HG03521 (cell line): ENCODE measurements around the gene EPHB2.
"Not testable (repeated sequence)": the region's sequence is repeated elsewhere in the genome, so short reads cannot be mapped to it uniquely, and the experiment has no call there.

ENCODE experiments used
- ATAC-seq: cut with Tn5 transposase; IDR thresholded peaks from one replicate; pipeline ENCODE4 v1.9.1; 2021; ENCODE audit warnings: mild to moderate bottlenecking, moderate library complexity; ENCODE audit not compliant: unreplicated experiment

The EPHB2 gene

DNA sequence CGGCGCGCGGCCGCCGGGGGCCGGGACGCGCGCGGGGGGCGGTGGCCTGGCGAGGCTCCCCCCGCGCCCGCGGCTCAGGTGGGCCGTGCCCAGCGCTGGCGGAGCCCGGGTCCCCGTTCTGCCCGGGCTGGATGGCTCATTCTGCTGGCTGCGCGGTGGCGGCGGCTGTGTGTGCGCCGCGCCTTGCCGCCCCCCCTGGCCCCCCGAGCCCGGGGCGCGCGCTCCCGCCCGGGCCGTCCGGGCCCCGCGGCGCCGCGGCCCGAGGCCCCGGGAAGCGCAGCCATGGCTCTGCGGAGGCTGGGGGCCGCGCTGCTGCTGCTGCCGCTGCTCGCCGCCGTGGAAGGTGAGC is at the start of gene EPHB2:
Gene EPHB2 (plus strand): TSS at position 139 of the 349 bp plus-strand sequence. CDS start 144 bp downstream, at position 283.
- ATAC-seq: no peak

GRCh38 chr1:22661880-22662279 is 48.8 kb upstream of the EPHB2 start:
- ATAC-seq: no peak

- ATAC-seq: no peak
These were observed 48.3 kb upstream of the EPHB2 start for GRCh38 chr1:22662318-22662717.

DNA sequence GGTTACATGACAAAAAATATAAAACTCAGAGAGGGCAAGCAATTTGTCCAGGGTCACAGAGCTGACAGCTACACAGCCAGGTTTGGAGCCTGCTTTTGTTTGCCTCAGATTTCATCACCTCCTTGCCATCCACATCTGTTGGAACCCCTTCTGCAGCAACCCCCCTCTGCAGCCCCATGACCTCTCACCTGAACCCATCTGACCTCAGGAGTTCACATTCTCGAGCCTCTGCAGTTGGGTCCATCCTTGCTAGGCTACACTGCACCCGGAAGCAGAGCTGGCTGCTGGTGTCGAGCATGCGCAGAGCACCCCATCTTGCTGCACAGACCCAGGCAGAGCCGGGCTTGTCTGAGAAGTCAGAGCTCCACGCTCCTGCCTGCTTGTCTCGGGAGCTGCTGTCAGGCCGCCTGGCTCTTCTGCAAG is 47.6 kb upstream of the EPHB2 start:
- ATAC-seq: no peak

- ATAC-seq: no peak
These were observed 44.9 kb upstream of the EPHB2 start for GRCh38 chr1:22665752-22666151.

DNA sequence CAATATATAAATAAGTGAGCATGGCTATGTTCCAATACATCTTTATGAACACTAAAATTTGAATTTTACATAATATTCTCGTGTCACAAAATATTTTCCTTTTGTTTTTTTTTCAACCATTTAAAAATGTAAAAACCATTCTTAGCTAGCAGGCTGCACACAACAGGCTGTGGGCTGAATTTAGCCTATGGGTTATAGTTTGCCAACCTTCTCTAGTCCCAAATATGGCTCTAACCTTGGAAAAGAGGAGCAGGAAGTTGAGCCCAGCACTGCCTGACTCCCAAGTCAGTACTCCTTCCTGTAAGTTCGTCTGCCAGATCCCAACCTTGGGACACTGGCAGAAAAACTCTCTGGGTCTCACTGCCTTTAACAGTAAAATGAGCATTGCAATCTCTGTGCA is 44.2 kb upstream of the EPHB2 start:
- no peak for ATAC-seq

DNA sequence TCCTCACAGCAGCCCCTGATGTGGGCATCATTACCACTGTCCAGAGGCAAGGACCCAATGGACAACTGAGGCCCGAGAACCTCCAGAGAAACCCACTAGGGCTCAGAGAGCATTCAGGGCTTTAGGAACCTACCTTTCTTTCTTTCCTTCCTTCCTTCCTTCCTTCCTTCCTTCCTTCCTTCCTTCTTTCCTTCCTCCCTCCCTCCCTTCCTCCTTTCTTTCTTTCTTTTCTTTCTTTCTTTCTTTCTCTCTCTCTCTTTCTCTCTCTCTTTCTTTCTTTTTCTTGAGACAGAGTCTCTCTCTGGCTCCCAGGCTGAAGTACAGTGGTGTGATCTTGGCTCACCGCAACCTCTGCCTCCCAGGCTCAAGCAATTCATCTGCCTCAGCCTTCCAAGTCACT is 41.8 kb upstream of the EPHB2 start:
- not testable (repeated sequence) for ATAC-seq

GRCh38 chr1:22670352-22670975 is 40.2 kb upstream of the EPHB2 start:
- ATAC-seq: no peak

- ATAC-seq: no peak
These were observed 38.6 kb upstream of the EPHB2 start for GRCh38 chr1:22671999-22672398.

GRCh38 chr1:22673486-22674409 is 36.9 kb upstream of the EPHB2 start:
- no peak for ATAC-seq

DNA sequence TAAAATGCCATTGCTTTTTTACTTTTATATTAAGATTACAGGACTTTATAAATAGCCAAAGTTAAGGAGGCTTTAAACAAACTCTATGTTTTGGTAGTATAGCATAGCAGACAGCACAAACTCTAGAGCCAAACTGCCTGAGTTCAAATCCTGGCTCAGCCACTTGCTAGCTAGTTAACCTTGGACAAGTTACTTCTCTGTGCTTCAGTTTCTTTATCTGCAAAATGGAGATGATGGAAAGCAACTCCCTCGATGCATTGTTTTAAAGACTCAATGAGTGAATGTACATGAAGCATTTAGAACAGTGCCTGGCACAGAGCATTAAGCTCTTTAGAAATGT is 36.3 kb upstream of the EPHB2 start:
- no peak for ATAC-seq

DNA sequence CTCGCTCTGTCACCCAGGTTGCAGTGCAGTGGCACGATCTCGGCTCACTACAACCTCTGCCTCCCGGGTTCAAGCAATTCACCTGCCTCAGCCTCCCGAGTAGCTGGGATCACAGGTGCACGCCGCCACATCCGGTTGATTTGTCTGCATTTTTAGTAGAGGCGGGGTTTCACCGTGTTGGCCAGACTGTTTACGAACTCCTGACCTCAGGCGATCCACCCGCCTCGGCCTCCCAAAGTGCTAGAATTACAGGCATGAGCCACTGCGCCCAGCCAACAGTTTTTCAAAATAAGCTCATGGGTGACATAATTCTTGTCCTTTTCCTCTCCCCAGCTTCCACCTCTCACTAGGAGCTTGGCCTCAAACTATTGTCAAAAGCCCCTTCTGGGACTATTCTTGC is 34.5 kb upstream of the EPHB2 start:
- not testable (repeated sequence) for ATAC-seq

GRCh38 chr1:22676916-22677583 is 33.6 kb upstream of the EPHB2 start:
- ATAC-seq: no peak

- ATAC-seq: no peak
These were observed 32.4 kb upstream of the EPHB2 start for GRCh38 chr1:22677931-22678896.

DNA sequence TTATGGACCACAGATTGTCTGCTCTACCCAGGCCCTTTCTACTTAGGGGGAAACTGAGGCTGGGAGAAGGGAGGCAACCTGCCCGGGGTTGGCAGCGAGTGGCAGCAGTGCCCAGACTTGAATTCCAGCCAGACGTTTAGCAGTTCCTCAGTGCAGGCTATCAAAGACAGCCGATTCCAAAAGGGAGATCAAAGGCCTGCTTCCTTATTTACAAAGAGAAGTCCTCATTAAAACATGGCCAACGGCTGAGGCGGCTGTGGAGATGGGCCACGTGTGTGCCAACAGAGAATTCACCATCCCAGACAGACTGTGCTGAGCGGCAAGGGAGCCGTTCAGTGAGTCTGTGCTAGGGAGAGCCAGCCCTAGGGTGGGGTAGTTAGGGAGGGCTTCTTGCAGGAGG is 29.9 kb upstream of the EPHB2 start:
- no peak for ATAC-seq

- no peak for ATAC-seq
These were observed 28.9 kb upstream of the EPHB2 start for GRCh38 chr1:22681556-22682276.

DNA sequence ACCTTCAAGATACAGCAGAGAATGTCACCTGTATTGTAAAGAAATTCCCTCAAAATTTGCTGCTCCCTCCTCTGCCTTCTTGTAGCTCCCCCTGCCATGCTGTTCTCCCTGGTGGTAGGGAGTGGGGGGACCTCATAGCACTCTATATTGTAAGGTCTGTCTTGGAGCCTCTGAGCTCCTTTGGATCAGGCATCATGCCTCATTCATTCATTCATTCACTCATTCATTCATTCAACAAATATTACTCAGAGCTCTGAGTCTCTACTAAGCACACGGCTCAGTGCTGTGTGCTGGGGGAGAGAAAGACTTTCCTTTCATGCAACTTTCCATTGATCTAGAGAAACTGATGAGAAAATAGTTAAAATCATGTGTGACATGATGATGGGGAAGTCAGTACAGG is 27.1 kb upstream of the EPHB2 start:
- no peak for ATAC-seq

DNA sequence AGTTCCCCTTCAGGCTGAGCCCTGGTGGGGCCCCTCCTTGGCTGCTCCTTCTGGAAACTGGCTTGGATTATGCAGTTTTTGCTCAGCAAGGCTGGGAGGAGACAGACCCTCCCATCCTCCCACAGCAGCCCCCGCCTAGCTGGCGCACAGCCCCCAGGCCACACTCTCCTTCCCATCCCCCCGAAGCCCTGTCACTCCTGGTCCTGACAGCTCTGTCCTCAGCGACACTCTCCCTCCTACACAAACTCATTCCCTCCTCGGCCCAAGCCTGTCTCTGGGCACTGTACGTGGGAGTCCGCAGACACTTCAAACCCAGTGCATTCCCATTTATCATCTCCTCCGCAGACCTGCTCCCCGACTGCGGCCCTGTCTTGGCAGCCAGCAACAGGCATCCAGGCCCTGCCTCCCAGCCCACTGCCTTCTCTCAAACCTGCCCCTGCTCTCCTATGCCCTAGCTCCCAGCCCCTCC is 25.0 kb upstream of the EPHB2 start:
- no peak for ATAC-seq

- no peak for ATAC-seq
These were observed 23.4 kb upstream of the EPHB2 start for GRCh38 chr1:22687191-22687590.

DNA sequence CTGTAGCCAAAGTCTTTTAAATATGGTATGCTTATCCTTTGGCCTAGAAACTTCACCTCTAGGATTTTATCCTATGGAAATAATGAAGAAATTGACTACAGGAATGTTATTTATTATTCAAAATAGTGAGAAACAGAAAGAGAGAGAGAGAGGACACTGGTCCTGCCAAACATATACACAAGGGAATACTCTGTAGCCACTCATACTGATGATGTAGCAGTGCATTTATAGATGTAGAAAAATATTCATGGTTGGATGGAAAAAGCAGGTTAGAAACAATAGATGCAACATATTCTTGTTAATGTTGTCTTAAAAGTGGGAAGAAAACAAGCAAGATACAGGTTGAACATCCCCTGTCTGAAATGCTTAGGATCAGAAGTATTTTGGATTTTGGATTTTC is 22.2 kb upstream of the EPHB2 start:
- ATAC-seq: no peak
